Gastrocnemius medialis (tissue), 4 donors: ENCODE data around the gene FCMR.

Experiments used
- POLR2A ChIP-seq, 2 donors: fragments of 450-650 bp; IDR thresholded peaks; one replicate each; pipeline ENCODE4 v1.6.1; 2017; ENCODE audit warnings: antibody characterized with exemption in 2 of 2, mild to moderate bottlenecking in 2 of 2, moderate library complexity in 2 of 2
- TF ChIP-seq, protein P1 (sequence below), 5 experiments: fragments of 450-650 bp in 3 of 5; fragments of 200-600 bp in 2 of 5; sonication (generic) in 2 of 5; IDR thresholded peaks in 4 of 5; conservative IDR thresholded peaks in 1 of 5; 1 replicate in 4 of 5; 2 replicates in 1 of 5; pipeline ENCODE4 v1.5.1; 2016 to 2019; ENCODE audit warnings: antibody characterized with exemption in 5 of 5, mild to moderate bottlenecking in 3 of 5, moderate library complexity in 3 of 5

DNA sequence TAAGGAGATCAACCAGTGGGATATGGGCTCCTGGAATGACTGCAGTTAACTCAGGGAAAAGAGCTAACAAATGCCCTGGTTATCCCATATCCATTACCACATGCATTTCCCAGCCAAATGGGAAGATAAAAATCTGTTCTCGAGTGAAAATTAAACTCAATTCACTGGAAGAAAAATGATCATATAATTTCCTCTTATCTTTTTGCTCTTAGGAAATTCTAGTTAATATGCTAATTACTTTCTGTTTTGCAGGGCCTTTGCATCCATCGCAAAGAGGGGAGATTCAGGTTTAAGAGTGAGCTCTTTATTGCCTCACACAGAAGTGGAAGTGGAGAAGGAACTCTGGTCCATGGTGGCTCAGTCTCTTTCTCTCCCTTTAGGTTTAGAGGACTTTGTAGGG is 28.4 kb downstream of the FCMR start:
- TF ChIP-seq, protein P1, sequence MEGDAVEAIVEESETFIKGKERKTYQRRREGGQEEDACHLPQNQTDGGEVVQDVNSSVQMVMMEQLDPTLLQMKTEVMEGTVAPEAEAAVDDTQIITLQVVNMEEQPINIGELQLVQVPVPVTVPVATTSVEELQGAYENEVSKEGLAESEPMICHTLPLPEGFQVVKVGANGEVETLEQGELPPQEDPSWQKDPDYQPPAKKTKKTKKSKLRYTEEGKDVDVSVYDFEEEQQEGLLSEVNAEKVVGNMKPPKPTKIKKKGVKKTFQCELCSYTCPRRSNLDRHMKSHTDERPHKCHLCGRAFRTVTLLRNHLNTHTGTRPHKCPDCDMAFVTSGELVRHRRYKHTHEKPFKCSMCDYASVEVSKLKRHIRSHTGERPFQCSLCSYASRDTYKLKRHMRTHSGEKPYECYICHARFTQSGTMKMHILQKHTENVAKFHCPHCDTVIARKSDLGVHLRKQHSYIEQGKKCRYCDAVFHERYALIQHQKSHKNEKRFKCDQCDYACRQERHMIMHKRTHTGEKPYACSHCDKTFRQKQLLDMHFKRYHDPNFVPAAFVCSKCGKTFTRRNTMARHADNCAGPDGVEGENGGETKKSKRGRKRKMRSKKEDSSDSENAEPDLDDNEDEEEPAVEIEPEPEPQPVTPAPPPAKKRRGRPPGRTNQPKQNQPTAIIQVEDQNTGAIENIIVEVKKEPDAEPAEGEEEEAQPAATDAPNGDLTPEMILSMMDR (IDR thresholded peaks at IDR 0.05 in 4 of 5, conservative IDR thresholded peaks at IDR 0.05 in 1 of 5), result no peak
- TF ChIP-seq POLR2A (IDR thresholded peaks at IDR 0.05), result no peak
